GM21529 (cell line): Measurements from ENCODE around the gene USP8.

Source experiments
- ATAC-seq: cut with Tn5 transposase; IDR thresholded peaks from one replicate; pipeline ENCODE4 v1.9.1; 2021; ENCODE audit not compliant: unreplicated experiment

USP8 gene

DNA sequence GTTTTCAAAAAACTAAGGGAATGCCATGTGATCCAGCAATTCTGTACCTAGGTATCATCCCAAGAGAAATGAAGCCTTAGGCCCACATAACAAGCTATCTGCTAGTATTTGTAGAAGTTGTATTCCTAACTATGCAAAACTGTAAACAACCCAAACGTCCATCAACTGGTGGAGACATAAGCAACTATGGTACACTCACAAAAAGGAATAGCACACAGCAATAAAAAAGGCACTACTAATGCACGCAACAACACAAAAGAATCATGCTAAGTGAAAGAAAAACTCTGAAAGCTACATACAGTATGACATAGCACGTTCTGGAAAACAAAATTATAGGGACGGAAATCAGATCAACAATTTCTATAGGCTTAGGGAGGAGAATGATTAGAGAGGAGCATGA lies 107.0 kb downstream of the USP8 start:
- ATAC-seq, result no peak

DNA sequence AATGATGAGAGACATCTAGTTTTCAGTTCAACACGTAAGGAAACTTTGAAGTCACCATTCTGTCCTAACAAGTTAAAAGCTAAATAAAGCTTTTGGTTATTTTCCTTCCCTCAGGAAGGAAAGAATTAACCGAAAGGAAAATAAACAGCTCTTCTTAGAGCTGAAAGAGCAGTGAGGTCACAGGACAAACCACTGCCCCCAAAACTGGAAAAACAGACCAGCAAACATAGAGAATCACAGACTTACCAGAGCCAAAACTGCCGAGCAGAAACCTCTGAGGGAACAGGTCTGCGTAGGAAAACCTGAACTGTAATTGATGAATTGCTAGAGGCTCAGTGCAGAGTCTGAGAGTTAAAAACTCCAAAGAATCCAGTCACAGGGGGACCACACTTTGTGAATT lies 107.6 kb downstream of the USP8 start:
- ATAC-seq, result no peak

DNA sequence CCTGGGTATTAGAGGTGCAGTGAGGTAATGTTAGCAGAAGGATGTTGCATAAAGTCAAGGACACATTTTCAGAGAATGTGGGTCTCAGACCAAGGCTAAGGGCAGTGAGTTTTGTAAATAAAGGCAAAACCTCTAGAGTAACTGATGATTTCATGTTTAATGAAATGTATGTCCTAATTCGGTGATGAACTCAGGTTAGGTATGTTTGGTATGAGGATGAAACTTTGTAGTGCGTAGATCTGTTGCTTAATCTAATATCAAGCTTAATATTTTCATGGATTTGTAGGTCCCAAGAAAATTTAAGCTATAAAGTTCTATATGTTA lies 118.6 kb downstream of the USP8 start:
- ATAC-seq, result no peak

DNA sequence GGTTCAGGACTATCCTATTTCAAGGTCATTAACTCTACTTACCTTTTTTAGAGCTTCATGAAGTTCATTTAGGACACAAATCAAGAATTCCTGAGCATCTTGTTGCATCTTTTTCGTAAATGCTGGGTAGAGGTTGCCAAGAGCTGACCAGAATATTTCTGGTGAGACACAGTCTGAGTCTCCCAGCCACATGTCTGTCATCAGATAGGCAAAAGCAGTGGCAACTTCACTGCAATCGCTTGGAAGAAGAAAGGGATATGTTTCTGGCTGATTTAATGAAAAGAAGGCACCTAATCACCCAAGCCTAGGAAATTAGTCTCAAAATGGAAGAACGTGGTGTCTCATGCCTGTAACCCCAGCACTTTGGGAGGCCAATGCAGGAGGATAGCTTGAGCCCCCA lies 119.4 kb downstream of the USP8 start:
- ATAC-seq, result no peak

DNA sequence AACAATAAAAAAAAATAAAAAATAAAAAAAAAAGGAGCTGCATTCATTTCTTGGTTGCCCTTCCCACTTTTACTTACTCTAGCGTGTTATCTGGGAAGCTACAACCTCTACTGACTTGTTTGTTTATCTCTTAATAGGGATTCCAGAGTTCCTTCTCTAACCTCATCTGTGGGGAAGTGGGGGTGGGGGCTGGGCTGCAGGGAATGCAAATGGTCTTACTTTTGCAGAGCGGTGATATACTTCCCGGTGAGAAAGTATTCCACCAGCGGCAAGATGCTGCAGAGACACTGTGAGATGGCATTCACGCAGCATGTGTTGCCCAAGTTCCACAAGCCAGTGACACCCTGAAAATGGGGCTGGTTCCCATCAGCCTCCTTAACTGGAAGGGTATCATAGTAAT lies 120.2 kb downstream of the USP8 start:
- no peak for ATAC-seq

DNA sequence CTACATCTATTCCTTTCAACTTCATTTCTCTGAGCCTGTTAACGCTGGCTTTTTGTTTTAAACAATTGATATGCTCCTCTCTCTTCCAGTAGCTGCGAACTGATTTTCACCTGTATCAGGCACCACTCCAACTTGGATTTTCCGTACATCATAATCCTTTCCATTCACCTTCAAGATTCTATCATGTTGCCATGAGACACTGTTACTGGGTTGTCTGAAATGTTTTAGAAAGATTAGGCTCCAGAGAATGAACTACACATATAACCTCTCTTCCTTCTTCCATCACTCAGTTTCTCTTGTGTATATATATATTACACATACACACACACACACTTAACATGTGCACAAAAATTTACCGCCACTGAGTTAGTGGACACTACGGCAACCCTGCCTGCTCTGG lies 122.4 kb downstream of the USP8 start, which contains the start of gene USP50:
TSS of gene USP50 (minus strand) at position 101 of the 400 bp plus-strand sequence. CDS start 141 bp downstream, outside the sequence.
- ATAC-seq, result no peak

DNA sequence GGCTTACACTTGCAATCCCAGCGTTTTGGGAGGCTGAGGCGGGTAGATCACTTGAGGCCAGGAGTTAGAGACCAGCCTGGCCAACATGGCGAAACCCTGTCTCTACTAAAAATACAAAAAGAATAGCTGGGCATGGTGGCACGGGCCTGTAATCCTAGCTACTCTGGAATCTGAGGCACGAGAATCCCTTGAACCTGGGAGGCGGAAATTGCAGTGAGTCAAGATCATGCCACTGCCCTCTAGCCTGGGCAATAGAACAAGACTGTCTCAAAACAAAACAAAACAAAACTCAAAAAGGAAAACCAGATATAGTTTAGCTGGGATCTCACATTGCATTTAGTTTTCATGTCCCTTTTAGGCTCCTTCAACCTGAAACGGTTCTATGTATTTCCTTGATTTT lies 125.1 kb downstream of the USP8 start:
- ATAC-seq, result no peak

DNA sequence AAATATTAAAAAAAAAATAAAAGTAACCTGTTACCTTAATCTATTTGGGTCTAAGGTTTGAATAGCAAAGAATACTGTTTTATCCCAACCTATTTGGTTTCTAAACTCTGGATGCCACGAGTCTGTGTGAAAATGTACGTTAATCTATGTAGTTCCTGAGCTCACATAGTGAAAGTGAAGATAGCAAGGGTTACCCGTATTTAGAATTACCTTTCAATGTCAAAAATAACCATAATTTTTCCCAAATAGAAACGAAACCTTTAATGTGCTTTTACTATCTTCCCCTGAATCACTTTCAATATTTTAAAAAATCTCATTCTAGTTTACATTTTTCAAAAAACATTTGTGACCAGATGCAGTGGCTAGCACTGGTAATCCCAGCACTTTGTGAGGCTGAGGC lies 128.0 kb downstream of the USP8 start:
- no peak for ATAC-seq

DNA sequence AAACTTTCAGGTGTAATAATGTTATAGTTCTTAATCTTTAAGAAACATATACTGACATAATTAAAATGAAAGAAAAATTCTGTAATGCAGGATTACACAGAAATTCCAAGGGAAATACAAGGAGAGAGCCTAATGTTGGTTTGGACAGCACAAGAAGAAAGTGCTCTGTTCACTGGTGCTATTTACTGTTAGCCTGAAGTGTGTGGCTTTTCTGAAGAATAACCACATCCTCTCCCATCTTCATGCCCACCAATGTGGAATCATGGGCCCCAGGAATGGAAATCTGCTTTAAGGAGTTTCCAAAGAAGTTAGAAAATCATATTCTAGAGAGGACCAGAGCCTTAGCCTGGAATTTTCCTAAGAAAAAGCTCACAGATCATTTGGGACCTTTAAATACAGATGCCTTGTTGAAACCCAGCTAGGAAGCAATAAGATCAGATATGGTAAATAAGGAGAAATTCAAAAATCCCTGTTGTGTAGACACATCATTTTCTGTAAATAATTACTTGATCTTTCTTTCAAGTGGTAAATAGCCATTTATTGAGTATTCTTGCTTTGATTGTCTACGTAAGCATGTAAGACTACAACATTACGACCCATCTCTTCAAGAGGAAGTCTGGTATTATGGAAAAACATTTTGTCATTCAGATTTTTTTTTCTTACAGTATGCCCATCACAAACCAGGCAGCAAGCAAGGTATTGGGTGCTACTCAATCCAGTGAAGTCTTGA lies 132.6 kb downstream of the USP8 start:
- no peak for ATAC-seq

DNA sequence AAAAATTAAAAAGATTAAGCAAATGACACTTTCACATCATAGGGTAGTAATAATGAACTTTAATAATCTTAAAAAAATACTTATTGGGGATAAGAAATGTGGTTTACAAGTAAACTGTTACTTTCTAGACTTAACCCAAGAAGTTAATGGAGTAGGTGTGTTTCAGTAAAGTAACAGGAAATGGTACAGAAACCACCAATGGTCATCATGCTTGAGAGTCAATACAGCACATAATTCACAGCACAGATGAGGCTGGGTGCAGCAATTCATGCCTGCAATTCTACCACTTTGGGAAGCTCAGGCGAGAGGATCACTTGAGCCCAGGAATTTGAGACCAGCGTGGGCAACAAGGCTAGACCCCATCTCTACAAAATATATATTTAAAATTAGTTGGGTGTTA lies 133.8 kb downstream of the USP8 start:
- no peak for ATAC-seq

DNA sequence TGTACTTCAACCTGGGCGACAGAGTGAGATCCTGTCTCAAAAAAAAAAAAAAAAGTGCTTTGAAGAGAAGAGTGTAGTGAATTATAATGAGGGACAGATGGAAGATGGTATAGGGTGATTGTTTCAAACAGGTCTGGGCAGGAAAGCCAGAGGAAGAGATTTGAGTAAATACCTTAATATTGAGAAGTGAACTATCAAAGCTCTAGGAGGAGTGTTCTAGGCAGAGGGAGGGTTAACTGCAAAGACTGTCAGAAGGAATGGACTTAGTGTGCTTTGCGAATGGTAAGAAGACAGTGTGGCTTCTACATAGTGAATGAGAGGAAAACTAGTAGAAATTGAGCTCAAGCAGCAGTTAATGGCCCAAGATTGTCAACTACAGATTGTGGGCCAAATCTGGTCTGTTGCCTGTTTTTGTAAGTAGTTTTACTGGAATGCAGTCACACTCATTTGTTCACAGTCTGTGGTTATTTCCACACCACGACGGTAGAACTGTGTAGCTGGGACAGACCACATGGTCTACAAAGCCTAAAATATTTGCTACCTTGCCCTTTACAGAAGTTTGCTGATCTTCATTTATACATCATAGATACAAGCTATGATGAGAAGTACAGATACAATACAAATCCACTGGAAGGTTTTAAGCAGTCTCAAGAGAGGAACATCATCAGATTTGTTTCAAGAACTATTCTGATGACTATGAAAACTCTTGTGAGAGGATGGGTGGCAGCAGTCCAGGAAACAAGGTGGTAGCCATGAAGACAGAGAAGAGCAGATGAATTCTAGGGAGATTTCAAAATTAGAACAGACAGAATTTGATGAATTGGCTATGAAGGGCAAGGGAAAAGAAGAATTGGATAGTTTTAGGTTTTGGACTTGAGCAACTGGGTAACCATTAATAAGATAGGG lies 138.8 kb downstream of the USP8 start:
- ATAC-seq, result no peak

DNA sequence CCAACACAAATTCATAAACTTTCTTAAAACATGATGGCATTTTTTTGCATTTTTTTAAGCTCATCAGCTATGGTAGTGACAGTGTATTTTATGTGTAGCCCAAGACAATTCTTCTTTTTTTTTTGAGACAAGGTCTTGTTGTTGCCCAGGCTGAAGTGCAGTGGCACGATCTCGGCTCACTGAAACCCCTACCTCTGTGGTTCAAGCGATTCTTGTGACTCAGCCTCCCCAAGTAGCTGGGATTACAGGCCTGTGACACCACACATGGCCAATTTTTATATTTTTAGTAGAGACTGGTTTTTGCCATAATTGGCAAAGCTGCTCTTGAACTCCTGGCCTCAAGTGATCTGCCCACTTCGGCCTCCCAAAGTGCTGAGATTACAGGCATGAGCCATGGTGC lies 139.6 kb downstream of the USP8 start:
- ATAC-seq, result no peak
